Measurements from ENCODE around the gene SPATA31D1. TPM values are rescaled to one million over a fixed set of nuclear protein-coding genes. Genes with fewer than 3 reads are reported as not detected.

The SPATA31D1 gene
- total RNA-seq, 1 experiment from 2014 or later: not detected

DNA sequence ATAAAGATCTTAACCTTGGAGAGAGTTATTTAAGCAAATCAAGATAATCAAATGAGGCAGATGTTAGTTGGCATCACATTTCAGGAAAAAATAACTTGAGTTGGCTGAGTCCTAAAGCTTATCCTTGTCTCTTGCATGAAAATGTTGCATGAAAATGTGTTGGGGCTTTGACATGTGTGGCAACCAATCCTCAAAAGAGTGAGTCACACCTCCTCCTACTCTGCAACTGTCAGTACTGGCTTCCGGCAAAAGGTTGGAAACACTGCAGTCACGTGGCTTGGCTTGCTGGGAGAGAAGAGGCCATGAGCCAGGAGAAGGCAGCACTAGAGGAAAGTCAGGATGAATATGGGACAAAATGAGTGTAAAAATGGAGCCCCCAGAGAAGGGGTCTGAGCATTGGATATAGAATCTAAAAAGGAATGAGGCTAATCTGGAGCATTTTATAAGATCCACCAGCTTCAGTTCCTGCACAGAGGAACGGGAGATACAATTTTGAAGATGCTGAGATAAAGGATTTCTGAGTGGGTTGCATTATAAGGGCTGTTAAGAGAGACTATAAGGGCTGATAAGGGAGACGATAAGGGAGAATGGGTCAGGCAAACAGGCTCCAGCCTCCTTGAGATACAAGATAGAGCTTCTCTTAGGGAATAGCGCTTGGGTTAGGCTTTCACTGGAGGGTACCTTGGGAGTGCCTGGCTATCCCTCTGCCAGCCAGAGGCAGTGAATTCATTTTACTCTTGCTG is 43.1 kb downstream of the SPATA31D1 start:
- H3K4ac ChIP-seq (ENCODE audit: low read depth, low read length): no peak overlapping the region
- H2BK5ac ChIP-seq (ENCODE audit: insufficient read length, low read length): no peak overlapping the region
- no peak overlapping the region for H3K23ac ChIP-seq (ENCODE audit: insufficient read length, low read depth, low read length)
- H2BK15ac ChIP-seq (ENCODE audit: low read depth, low read length): no peak overlapping the region
- H3K27me3 ChIP-seq (ENCODE audit: insufficient read depth, low read length): no peaks in the 10 kb centered on the region
- no peak overlapping the region for H4K5ac ChIP-seq (ENCODE audit: insufficient read length, low read depth, low read length)
- no peak overlapping the region for H3K4me2 ChIP-seq (ENCODE audit: insufficient read depth, insufficient read length, low read length)
- H3K79me2 ChIP-seq (ENCODE audit: insufficient read depth, low read length): no peaks in the 10 kb centered on the region
- Mint-ChIP-seq H3K4me3 (no peak overlapping the region), H3K9me3 (no peaks in the 10 kb centered on the region), H3K27ac (peak overlapping the region in 2 of 3 experiments; percentile 27 to 46; a peak in 1 of 7 replicates), H3K36me3 (ENCODE audit: insufficient read depth in 1 of 3, low read depth in 3 of 3) (no peaks in the 10 kb centered on the region), H3K27me3 (ENCODE audit: low read depth) (no peaks in the 10 kb centered on the region; the same call in 1 of the 2 replicates), H3K4me1 (peaks cover 12 to 14% of the 10 kb centered on the region in 2 experiments)
- no peak overlapping the region for H4K8ac ChIP-seq (replicated peaks; ENCODE audit: insufficient read length, low read depth, low read length)
- no peaks in the 10 kb centered on the region for H3K79me1 ChIP-seq (ENCODE audit: insufficient read depth, low read depth, low read length, poor library complexity, severe bottlenecking)
- no peak overlapping the region for H3K27ac ChIP-seq (ENCODE audit: insufficient read length, low read depth, low read length)
- no peak overlapping the region for H3K56ac ChIP-seq (ENCODE audit: insufficient read length, low read depth, low read length)
- peaks cover 3% of the 10 kb centered on the region; the same call in 1 of the 2 replicates for H3K4me1 ChIP-seq (ENCODE audit: insufficient read depth, low read length)
- H4K20me1 ChIP-seq (ENCODE audit: control insufficient read depth, insufficient read depth, insufficient read length): no peaks in the 10 kb centered on the region
- TF ChIP-seq, protein P1, sequence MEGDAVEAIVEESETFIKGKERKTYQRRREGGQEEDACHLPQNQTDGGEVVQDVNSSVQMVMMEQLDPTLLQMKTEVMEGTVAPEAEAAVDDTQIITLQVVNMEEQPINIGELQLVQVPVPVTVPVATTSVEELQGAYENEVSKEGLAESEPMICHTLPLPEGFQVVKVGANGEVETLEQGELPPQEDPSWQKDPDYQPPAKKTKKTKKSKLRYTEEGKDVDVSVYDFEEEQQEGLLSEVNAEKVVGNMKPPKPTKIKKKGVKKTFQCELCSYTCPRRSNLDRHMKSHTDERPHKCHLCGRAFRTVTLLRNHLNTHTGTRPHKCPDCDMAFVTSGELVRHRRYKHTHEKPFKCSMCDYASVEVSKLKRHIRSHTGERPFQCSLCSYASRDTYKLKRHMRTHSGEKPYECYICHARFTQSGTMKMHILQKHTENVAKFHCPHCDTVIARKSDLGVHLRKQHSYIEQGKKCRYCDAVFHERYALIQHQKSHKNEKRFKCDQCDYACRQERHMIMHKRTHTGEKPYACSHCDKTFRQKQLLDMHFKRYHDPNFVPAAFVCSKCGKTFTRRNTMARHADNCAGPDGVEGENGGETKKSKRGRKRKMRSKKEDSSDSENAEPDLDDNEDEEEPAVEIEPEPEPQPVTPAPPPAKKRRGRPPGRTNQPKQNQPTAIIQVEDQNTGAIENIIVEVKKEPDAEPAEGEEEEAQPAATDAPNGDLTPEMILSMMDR (conservative IDR thresholded peaks at IDR 0.05): no peak
- H2BK20ac ChIP-seq (ENCODE audit: low read depth, low read length, poor library complexity, severe bottlenecking): no peak overlapping the region
- no peak overlapping the region for H3K18ac ChIP-seq (ENCODE audit: insufficient read length, low read depth, low read length)
- H2AK5ac ChIP-seq (ENCODE audit: insufficient read length, low read length): no peak overlapping the region
- no peak for DNase-seq
- H3T11ph ChIP-seq (ENCODE audit: low read length): no peak overlapping the region
- H4K91ac ChIP-seq (ENCODE audit: insufficient read length, low read depth, low read length): no peak overlapping the region
- no CpG with 5 or more reads among the region's 5 CpGs for WGBS (ENCODE audit: extremely low coverage, insufficient read length, low lambda C conversion rate)
- H2BK12ac ChIP-seq (ENCODE audit: insufficient read length, low read depth, low read length): no peak overlapping the region
- H3K9me3 ChIP-seq (ENCODE audit: control insufficient read depth, low read depth, low read length): no peaks in the 10 kb centered on the region
- H3K9ac ChIP-seq (ENCODE audit: extremely low read depth, insufficient read length, low read length): no peak overlapping the region
- H3K14ac ChIP-seq (ENCODE audit: insufficient read depth, low read length): no peak overlapping the region
- H2AFZ ChIP-seq (ENCODE audit: low read length): no peak overlapping the region
- H2BK120ac ChIP-seq (ENCODE audit: low read depth, low read length, poor library complexity, severe bottlenecking): no peak overlapping the region
- H3K23me2 ChIP-seq (ENCODE audit: insufficient read length, low read depth, low read length, poor library complexity, severe bottlenecking): no peaks in the 10 kb centered on the region

Measured in H9 (cell line).